CD14-positive monocyte (primary cell): ENCODE results near the gene ZBED4. TPM values are rescaled to one million over a fixed set of nuclear protein-coding genes. Genes with fewer than 3 reads are reported as not detected.

Experiments
- DNase-seq, 3 donors: peaks; one replicate each; pipeline ENCODE4 v3.0.0-alpha.2; 2011 to 2022
- H2AFZ ChIP-seq: 2 replicates; pipeline ENCODE4 v1.6.0; 2012; ENCODE audit warnings: mild to moderate bottlenecking, low read depth, low read length, inconsistent platforms; ENCODE audit not compliant: insufficient read depth, poor library complexity, severe bottlenecking
- H3K27ac ChIP-seq, 2 donors: 1 replicate in 1 of 2; 2 replicates in 1 of 2; pipeline ENCODE4 v1.5.1; 2012 to 2013; ENCODE audit warnings: low read length in 2 of 2, control low read depth in 1 of 2, inconsistent platforms in 1 of 2, low read depth in 1 of 2, mild to moderate bottlenecking in 1 of 2
- H3K27me3 ChIP-seq, 2 donors: one replicate each; pipeline versions ENCODE4 v1.6.0 to v1.6.1; 2011 to 2013; ENCODE audit warnings: low read length in 2 of 2; ENCODE audit not compliant: control insufficient read depth in 2 of 2, insufficient read depth in 2 of 2
- H3K36me3 ChIP-seq, 2 donors: replicated peaks in 1 of 2; 1 replicate in 1 of 2; 2 replicates in 1 of 2; pipeline versions ENCODE4 v1.5.1 to v1.6.1; 2012 to 2013; ENCODE audit warnings: low read length in 2 of 2, control low read depth in 1 of 2, inconsistent platforms in 1 of 2, mild to moderate bottlenecking in 1 of 2; ENCODE audit not compliant: insufficient read depth in 2 of 2, control insufficient read depth in 1 of 2
- H3K4me1 ChIP-seq, 2 donors: 1 replicate in 1 of 2; 2 replicates in 1 of 2; pipeline versions ENCODE4 v1.5.1 to v1.6.1; 2012 to 2013; ENCODE audit warnings: low read length in 2 of 2, control low read depth in 1 of 2, inconsistent platforms in 1 of 2, mild to moderate bottlenecking in 1 of 2, moderate library complexity in 1 of 2; ENCODE audit not compliant: insufficient read depth in 2 of 2, control insufficient read depth in 1 of 2
- H3K4me2 ChIP-seq: replicated peaks from 2 replicates; pipeline ENCODE3; 2012; ENCODE audit warnings: low read length, moderate library complexity, mild to moderate bottlenecking; ENCODE audit not compliant: poor library complexity, severe bottlenecking; ENCODE audit errors: extremely low read depth
- H3K4me3 ChIP-seq, 3 experiments: fragments of 200-600 bp in 1 of 3; sonication (generic) in 1 of 3; replicated peaks in 1 of 3; 1 replicate in 2 of 3; 2 replicates in 1 of 3; pipeline ENCODE4 v1.5.1; 2011 to 2013; ENCODE audit warnings: low read length in 3 of 3, mild to moderate bottlenecking in 3 of 3, control low read depth in 2 of 3, low read depth in 2 of 3, inconsistent platforms in 1 of 3, moderate library complexity in 1 of 3
- H3K79me2 ChIP-seq: 2 replicates; pipeline ENCODE4 v1.6.0; 2012; ENCODE audit warnings: mild to moderate bottlenecking, control low read depth, inconsistent platforms, low read length, moderate library complexity; ENCODE audit not compliant: insufficient read depth
- H3K9ac ChIP-seq: 2 replicates; pipeline ENCODE4 v1.6.0; 2017; ENCODE audit warnings: low read length, mild to moderate bottlenecking; ENCODE audit not compliant: insufficient read depth, poor library complexity, severe bottlenecking
- H3K9me3 ChIP-seq, 2 donors: replicated peaks in 1 of 2; 1 replicate in 1 of 2; 2 replicates in 1 of 2; pipeline versions ENCODE4 v1.5.1 to v1.6.1; 2012 to 2013; ENCODE audit warnings: low read length in 2 of 2, control low read depth in 1 of 2; ENCODE audit not compliant: control insufficient read depth in 1 of 2, insufficient read depth in 1 of 2
- H4K20me1 ChIP-seq: 2 replicates; pipeline ENCODE4 v1.6.0; 2012; ENCODE audit warnings: mild to moderate bottlenecking, low read length, control low read depth, moderate library complexity; ENCODE audit not compliant: insufficient read depth
- H3K27ac Mint-ChIP-seq, 7 donors: one replicate each; pipeline ENCODE4 v1.8.0; 2020; ENCODE audit warnings: mild to moderate bottlenecking in 7 of 7, mixed read lengths in 7 of 7, moderate library complexity in 6 of 7, inconsistent platforms in 2 of 7
- H3K27me3 Mint-ChIP-seq, 3 donors: one replicate each; pipeline ENCODE4 v1.8.0; 2021 to 2022; ENCODE audit warnings: low read depth in 3 of 3, mild to moderate bottlenecking in 3 of 3, mixed read lengths in 3 of 3, moderate library complexity in 3 of 3, inconsistent platforms in 1 of 3
- H3K36me3 Mint-ChIP-seq, 2 donors: one replicate each; pipeline ENCODE4 v1.8.0; 2020; ENCODE audit warnings: mixed read lengths in 2 of 2, inconsistent platforms in 1 of 2, mild to moderate bottlenecking in 1 of 2
- H3K4me1 Mint-ChIP-seq: one replicate; pipeline ENCODE4 v1.8.0; 2020; ENCODE audit warnings: mild to moderate bottlenecking, mixed read lengths
- H3K4me3 Mint-ChIP-seq, 2 donors: one replicate each; pipeline ENCODE4 v1.8.0; 2020; ENCODE audit warnings: mild to moderate bottlenecking in 2 of 2, mixed read lengths in 2 of 2, moderate library complexity in 1 of 2
- H3K9me3 Mint-ChIP-seq, 7 donors: one replicate each; pipeline ENCODE4 v1.8.0; 2020 to 2022; ENCODE audit warnings: mixed read lengths in 7 of 7, mild to moderate bottlenecking in 6 of 7, moderate library complexity in 6 of 7, inconsistent platforms in 2 of 7
- CTCF ChIP-seq: fragments of 200-600 bp; IDR thresholded peaks from one replicate; pipeline ENCODE4 v1.8.0; 2022; ENCODE audit warnings: antibody characterized with exemption, mild to moderate bottlenecking
- WGBS: methylation state at CpG from one replicate; pipeline ENCODE4 v1.1.5; 2013; ENCODE audit warnings: missing lambda C conversion rate; ENCODE audit not compliant: insufficient coverage; 5-methylcytosine and 5-hydroxymethylcytosine counted together
- intact Hi-C, 2 donors: fragments of 100-400 bp; cut with micrococcal nuclease; formaldehyde crosslinking; loops; one replicate each; pipeline versions ENCODE4 v1.15.0 to v1.15.1; 2023
- polyA plus RNA-seq, 3 donors: library from polyadenylated mRNA; depleted of rRNA in 1 of 3; unstranded in 2 of 3; stranded (reverse) in 1 of 3; fragments of 300-500 nt in 2 of 3; fragments of >200 nt in 1 of 3; fragmentation: Illumina TruSeq in 2 of 3; gene quantifications; 1 replicate in 2 of 3; 2 replicates in 1 of 3; pipeline ENCODE4 v1.2.3, GENCODE V29; 2012 to 2021

Gene ZBED4
- polyA plus RNA-seq, 3 donors: 3.8 to 8.2 (median 5.7) TPM

- Histone ChIP-seq H3K79me2 (no peaks in the 10 kb centered on the region), H3K27ac (no peak overlapping the region), H3K27me3 (no peaks in the 10 kb centered on the region), H3K9ac (no peak overlapping the region), H3K4me3 (no peak overlapping the region), H3K4me1 (no peaks in the 10 kb centered on the region), H4K20me1 (no peaks in the 10 kb centered on the region), H2AFZ (no peak overlapping the region), H3K4me2 (no peak overlapping the region), H3K9me3 (peaks cover 0 to under 1% of the 10 kb centered on the region in 2 donors), H3K36me3 (peaks cover 46 to 77% of the 10 kb centered on the region in 2 donors)
- intact Hi-C loops: no loop called here
- 96% methylated on average over 14 of the region's 14 CpGs for WGBS
- H3K27ac Mint-ChIP-seq: peak overlapping the region in 2 of 7 donors; percentile 19 to 46
- no peak for TF ChIP-seq CTCF
- H3K4me1 Mint-ChIP-seq: no peaks in the 10 kb centered on the region
- no peak for DNase-seq
- H3K36me3 Mint-ChIP-seq: peaks cover 54 to 84% of the 10 kb centered on the region in 2 donors
- no peak overlapping the region for H3K4me3 Mint-ChIP-seq
- peaks cover 0 to 5% (median 0%) of the 10 kb centered on the region in 7 donors for H3K9me3 Mint-ChIP-seq
- peaks cover 0 to 3% (median 0%) of the 10 kb centered on the region in 3 donors for H3K27me3 Mint-ChIP-seq
Observed at GRCh38 chr22:49906799-49907290, 53.2 kb downstream of the ZBED4 start.

DNA sequence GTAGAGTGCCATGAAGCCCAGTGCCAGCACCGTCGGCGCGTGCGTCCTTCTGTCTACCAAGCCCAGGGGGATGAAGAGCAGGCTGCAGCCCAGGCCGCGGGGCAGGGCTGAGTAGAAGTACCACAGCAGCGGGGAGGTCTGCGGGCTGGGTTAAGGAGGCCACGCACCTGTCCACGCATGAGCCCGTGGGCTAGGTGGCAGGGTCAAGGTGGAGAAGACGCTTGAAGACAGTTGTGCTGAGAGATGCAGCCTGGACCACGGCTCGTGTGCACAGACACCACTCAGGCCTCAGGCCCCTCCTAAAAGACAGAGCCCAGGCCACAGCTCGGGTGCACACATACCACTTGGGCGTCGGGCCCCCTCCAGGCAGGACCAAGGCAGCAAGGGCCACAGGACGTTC lies 54.2 kb downstream of the ZBED4 start:
- H4K20me1 ChIP-seq: no peaks in the 10 kb centered on the region
- H3K27ac ChIP-seq: no peak overlapping the region
- no peak overlapping the region for H3K4me2 ChIP-seq
- Mint-ChIP-seq H3K4me3 (no peak overlapping the region), H3K9me3 (peaks cover 0 to 2% (median 0%) of the 10 kb centered on the region in 7 donors), H3K36me3 (peaks cover 56 to 83% of the 10 kb centered on the region in 2 donors), H3K4me1 (no peaks in the 10 kb centered on the region), H3K27me3 (peaks cover 0 to 3% (median 2%) of the 10 kb centered on the region in 3 donors), H3K27ac (no peak overlapping the region)
- no peak overlapping the region for H3K4me3 ChIP-seq
- no peaks in the 10 kb centered on the region for H3K27me3 ChIP-seq
- H3K9me3 ChIP-seq: no peaks in the 10 kb centered on the region
- WGBS: over 99% methylated on average over 18 of the region's 19 CpGs
- no peaks in the 10 kb centered on the region for H3K79me2 ChIP-seq
- no peaks in the 10 kb centered on the region for H3K4me1 ChIP-seq
- no peak for TF ChIP-seq CTCF
- H3K36me3 ChIP-seq: peaks cover 47 to 77% of the 10 kb centered on the region in 2 donors
- no peak for DNase-seq
- no peak overlapping the region for H3K9ac ChIP-seq
- H2AFZ ChIP-seq: no peak overlapping the region
- intact Hi-C loops: no loop called here
